GM18951 (cell line): Measurements from ENCODE around the gene IQCM.
"Not testable (repeated sequence)": the region's sequence is repeated elsewhere in the genome, so short reads cannot be mapped to it uniquely, and the experiment has no call there.

Experiments used
- POLR2A ChIP-seq: IDR thresholded peaks from 4 replicates; pipeline ENCODE4 v1.6.1; 2011; ENCODE audit warnings: mild to moderate bottlenecking; ENCODE audit not compliant: insufficient read length, insufficient read depth; ENCODE audit errors: extremely low read depth
- in situ Hi-C: fragments of 300-500 bp; cut with MboI; formaldehyde crosslinking; loops from one replicate; pipeline ENCODE4 v1.12.0; 2022; ENCODE audit warnings: low sequenced_read_pairs, mixed read lengths, inconsistent platforms; ENCODE audit not compliant: unreplicated experiment

Gene IQCM

DNA sequence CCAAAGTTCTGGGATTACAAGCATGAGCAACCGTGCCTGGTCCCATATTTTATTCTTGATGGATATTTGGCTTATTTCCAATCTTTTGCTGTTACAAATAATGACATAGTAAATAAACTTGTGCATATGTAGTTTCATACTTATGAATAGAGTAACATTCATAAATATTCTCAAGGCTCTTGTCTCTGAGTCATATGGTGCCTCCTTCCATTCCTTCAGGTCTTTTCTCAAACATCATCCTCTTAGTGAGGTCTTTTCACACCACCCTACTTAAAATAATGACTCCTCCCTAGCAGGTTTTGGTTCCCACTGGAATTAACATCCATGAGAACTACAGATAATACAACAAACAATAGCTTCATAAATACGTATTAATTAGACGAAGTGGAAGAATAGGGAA, 416.6 kb downstream of the IQCM start:
- no peak for TF ChIP-seq POLR2A
- in situ Hi-C loops = no loop called here

DNA sequence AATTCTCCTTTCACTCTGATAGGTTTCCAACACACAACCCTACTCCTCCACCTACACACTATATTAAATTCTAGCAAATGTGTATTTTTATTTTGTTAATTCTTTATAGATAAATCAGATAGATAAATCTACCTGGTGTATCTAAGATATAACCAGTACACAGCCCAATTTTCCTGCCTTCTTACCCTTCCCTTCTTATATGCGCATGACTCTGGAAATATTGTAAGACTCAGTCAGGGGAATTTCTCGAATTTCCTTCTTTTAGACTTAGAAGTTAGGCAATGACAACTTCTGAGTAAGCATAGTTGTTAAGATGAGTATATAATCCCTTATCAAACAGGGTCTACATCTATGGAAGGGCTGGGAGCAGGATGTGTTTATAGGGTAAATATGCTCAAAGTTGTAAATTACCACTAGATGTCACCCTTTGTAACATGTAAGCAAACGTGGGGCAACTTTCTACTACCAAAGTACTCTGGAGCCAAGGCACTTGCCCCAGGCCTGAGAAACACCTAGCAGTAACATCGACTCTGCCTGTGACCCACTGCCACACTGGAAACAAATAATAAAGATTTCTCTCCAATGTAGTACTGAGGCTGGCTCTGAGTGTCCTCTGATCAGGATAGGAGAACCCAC, 444.7 kb downstream of the IQCM start:
- in situ Hi-C loops = no loop called here
- TF ChIP-seq POLR2A = no peak

DNA sequence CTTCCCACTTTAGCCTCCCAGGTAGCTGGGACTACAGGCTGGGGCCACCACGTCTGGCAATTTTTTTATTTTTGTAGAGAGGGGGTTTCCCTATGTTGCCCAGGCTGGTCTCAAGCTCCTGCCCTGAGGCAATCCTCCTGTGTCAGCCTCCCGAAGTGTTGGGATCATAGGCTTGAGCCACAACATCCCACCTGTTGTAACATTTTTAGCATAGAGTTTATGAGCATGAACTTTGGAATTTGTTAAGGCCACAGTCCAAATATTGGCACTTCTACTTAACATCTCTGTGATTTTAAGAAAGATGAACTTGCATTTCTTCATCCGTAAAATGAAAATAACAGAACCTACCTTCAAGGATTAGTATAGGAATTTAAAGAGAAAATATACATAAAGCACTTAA, 445.6 kb downstream of the IQCM start:
- in situ Hi-C loops = no loop called here
- TF ChIP-seq POLR2A = no peak

DNA sequence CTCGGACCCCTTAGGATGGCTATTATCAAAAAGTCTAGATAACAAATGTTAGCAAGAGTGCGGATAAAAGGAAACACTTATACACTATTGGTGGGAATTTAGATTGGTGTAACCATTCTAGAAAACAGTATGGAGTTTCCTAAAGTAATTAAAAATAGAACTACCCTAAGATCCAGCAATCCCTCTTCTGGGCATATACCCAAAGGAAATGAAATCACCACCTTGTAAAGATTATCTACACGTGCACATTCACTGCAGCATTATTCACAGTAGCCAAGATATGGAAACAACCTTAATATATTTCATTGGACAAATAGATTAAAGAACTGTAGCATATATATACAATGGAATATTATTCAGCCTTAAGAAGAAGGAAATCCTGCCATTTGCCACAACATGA, 462.4 kb downstream of the IQCM start:
- in situ Hi-C loops = no loop called here
- TF ChIP-seq POLR2A = no peak

DNA sequence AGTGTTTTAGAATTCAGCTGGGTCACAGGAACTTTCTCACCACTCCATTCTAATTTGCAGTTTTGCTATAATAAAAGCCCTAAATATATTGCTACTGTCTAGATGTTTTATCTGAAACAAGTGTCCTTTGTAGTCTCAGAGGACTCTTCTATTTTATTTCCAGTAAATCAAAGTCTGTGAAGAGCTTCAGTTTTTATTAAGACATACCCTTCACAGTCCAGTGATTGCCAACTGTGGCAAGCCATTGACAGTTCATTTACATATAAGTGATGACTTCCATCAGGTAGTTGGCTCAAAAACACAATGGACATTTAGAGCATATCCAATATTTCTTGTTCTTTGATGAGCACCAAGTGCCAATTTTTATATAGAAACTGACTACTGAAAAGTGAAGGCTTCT, 466.1 kb downstream of the IQCM start:
- no peak for TF ChIP-seq POLR2A
- in situ Hi-C loops = no loop called here

DNA sequence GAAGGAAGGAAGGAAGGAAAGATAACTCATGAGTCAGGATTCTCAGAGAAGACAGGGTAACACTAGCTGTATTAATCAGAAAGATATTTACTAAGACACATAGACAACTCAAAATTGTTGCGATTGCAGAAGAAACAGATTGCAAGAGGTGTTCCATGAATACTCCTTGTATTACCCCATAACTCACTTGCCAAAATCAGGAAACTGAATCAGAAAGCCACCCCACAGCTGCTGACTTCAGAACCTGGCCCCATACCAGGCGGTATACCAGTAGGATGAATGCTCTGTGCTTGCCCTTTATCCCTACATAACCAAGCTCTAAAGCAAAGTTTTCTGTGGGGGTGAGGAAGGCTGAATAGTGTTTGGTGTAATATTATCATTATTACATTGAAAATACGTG, 468.5 kb downstream of the IQCM start:
- TF ChIP-seq POLR2A = no peak
- in situ Hi-C loops = no loop called here

DNA sequence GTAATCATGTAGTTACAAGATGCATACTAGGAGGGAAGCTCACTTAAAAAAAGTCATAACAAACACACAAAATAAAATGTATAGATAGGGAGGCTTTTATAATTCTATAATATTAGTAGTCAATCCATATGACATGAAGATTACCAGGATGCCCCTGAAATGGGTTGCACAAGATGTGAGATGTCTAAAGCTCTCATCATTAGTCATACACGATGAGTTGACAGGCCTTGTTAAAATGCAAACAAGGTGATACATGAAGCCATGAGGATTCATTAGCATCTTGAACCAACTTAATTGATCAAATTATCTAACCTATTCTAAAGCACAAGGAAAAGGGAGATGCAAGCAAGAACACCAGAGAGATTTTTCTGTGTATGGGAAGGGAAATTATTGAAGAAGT, 470.2 kb downstream of the IQCM start:
- in situ Hi-C loops = no loop called here
- TF ChIP-seq POLR2A = no peak

DNA sequence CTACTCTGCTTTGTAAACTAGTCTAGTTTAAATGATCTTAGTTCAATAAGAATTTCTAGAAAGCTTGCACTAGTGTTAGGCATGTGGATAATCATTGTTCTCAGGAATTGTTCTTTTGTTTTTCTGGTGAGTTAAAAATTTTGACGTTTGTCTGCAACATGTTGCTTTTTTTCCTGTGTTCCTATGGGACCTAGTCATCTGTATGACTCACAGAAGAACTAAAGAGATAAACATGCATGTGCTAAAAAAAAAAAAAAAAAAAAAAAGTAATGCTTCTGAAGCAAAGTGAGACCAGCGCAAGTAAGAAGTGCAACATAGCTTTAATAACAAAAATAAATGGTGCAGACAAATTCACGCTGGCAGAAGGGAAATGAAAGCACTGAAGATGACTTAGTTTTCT, 471.2 kb downstream of the IQCM start:
- in situ Hi-C loops = no loop called here
- TF ChIP-seq POLR2A = no peak

DNA sequence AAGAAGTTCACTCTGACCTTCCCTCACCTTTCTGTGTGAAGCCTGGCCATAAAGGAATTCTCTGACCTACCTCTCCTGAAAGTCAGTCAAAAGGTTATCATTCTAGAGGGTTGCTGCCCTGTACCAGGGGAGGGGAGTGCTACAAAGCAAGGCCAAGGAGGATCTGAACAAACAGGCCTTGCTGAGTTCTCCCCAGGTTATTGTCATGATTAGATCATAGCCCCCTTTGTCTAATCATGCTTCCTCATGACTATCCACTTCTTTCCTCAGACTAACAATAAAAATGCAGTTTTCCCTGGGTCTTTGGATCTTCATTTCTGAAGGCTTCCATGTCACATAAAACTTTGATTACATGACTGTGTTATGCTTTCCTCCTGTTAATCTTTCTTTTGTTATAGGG, 472.0 kb downstream of the IQCM start:
- no peak for TF ChIP-seq POLR2A
- in situ Hi-C loops = no loop called here

DNA sequence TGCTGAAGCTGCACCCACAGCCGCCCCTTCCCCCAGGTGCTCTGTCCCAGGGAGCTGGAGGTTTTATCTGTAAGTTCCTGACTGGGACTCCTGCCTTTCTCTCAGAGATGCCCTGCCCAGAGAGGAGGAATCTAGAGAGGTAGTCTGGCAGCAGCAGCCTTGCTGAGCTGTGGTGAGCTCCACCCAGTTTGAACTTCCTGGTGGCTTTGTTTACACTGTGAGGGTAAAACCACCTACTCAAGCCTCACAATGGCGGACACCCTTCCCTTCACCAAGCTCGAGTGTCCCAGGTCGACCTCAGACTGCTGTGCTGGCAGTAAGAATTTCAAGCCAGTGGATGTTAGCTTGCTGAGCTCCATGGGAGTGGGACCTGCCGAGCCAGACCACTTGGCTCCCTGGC, 474.5 kb downstream of the IQCM start:
- in situ Hi-C loops = not testable (repeated sequence)

DNA sequence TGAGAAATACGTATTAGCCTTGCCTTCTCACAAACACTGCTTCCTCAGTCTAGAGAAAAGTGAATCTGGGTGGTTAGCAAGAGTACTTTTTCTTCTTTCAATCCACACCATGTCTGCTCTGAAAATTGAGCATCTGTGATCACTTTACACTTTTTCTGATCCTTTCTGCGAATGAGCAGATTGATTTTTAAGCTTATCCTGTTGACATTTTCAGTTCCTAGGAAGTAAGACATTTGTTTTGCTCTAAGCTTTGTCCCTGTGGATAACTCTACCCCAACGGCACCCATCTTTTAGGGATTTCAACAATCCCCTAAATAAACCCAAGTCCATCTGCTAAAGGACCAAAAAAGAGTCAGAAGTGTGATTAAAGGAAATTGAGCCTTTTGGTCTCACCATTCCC, 487.5 kb downstream of the IQCM start:
- in situ Hi-C loops = no loop called here
- TF ChIP-seq POLR2A = no peak

DNA sequence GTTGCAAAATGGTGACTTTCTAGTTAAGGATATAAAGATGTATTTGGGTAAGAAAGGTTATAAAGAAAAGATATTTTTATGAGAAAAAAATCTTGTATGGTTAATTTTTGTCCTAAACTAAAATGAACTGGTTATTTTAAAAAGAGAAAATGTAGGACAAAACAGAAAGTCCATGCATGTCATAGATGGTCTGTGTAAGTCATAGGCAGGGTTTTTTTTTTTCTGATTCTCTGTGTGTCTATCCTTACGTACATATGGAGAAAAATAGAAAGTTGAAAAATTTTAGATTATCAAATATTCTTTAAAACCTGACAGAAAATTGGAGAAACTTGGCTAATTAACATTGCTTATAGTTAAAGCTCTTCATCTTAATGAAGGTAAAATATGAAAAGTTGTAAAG, 493.4 kb downstream of the IQCM start:
- TF ChIP-seq POLR2A = no peak
- in situ Hi-C loops = no loop called here

DNA sequence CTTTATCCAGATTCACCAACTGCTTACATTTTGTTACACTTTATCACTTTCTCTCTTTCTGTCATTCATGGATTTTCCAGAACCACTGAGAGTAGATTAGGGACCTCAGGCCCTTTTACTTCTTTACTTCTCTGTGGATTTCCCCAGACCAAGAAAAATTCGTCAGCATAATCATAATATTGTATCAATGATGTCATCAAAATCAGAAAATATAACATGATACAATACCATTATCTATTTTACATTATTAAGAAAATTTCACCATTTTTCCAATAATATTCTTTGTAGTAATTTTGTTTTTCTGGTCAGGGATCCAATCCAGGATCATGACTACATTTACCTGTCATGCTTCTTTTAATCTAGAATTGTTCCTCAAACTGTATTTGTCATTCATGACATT, 494.2 kb downstream of the IQCM start:
- in situ Hi-C loops = no loop called here
- no peak for TF ChIP-seq POLR2A

DNA sequence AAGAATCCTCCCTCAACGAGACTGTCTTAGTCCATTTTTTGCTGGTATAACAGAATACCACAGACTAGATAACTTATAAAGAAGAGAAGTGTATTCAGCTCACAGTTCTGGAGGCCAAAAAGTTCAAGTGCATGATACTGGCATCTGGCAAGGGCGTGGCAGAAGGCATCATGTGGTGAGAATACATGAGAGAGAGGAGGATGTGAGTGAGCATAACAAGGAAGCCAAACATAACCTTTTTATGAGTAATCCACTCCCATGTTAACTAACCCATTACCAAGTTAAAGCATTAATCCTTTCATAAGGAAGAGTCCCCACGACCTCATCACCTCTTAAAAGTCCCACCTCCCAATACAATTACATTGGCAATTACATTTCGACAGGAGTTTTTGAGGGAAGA, 504.6 kb downstream of the IQCM start:
- TF ChIP-seq POLR2A = no peak
- in situ Hi-C loops = no loop called here

DNA sequence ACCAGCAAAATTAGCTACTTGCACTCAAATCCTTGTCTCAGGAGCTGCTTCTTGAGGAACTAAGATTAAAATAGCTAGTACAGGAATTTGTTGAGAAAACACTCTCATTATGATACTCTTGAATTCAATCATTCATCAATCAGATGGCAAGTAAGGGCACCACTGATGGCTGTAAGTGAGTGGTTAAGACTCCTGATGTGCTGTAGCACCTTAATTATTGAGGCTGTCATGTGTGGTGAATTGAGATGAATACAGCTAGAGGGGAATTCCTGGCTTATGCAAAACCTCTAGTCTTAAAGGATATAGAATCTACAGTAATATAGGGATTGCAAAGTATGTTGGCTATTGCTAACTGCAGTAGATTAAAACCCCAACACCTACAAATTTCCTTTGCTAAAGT, 509.1 kb downstream of the IQCM start:
- TF ChIP-seq POLR2A = no peak
- in situ Hi-C loops = no loop called here
